Measurements from ENCODE around the gene MSL3B.
"Not testable (repeated sequence)": the region's sequence is repeated elsewhere in the genome, so short reads cannot be mapped to it uniquely, and the experiment has no call there.

The MSL3B gene

DNA sequence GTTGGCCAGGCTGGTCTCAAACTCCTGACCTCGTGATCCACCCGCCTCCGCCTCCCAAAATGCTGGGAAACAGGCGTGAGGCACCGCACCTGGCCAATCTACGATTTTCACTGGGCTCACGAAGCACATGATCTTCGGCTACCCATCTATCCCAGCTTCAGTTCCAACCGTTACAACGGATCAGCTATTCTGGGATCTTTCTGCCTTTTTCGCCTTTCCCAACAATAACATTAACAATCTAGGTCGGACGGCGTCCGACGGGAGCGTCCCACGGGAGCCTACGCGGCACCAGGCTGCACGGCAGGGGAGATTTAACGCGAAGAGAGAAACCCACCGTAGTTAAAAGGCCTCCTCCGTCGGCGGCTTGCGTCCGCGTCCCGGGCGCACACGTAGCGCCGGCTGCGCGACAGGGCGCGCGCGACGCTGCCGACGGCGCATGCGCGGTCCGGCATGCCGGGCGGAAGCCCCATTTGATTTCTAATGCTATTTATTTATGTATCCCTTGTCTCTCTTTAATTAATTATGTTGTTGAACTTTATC is at the start of gene MSL3B:
MSL3B (minus strand) TSS at position 394 of the 540 bp plus-strand sequence.
- DNase-seq, result peak; percentile 68

DNA sequence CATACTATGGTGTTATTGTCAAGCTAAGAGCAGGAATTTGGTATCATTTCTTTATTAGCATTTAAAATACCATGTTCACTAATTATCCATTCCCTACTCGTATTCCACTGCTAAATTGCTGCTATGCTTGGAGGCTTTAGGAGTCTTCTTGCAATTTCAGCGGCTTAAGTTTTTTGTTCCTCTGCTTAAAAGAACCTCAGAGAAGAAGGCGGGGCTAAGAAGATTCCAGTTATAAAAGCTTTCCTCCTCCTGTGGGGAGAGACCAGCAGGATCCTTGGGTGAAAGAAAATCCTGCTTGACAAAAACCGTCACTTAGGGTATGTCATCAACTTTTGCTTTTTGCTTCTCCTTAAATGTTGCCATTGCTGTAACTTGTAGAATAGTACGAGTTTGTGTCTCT is 48.9 kb upstream of the MSL3B start, which contains the start of gene TRPM8:
TRPM8 (plus strand) TSS at position 258 of the 400 bp plus-strand sequence. CDS start 9,165 bp downstream, outside the sequence.
- DNase-seq, result no peak

DNA sequence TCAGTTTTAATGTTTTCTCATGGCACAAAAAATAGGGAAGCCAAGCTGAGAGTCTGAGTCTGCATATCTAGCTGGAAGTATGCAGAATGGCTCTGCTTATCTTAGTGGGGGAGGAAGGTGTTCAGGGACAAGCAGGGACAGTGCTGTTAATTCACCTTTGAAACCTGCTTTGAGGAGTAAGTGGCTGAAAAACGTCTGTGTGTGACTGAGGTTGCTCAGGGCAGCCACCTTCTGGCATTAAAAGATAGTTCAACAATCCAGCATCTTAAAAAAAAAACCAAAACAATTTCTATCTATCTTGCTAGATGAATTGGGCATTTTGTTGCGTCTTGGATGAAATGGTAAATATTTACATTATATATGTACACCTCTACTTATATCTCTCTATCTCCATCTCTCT is 46.9 kb upstream of the MSL3B start:
- no peak for DNase-seq

DNA sequence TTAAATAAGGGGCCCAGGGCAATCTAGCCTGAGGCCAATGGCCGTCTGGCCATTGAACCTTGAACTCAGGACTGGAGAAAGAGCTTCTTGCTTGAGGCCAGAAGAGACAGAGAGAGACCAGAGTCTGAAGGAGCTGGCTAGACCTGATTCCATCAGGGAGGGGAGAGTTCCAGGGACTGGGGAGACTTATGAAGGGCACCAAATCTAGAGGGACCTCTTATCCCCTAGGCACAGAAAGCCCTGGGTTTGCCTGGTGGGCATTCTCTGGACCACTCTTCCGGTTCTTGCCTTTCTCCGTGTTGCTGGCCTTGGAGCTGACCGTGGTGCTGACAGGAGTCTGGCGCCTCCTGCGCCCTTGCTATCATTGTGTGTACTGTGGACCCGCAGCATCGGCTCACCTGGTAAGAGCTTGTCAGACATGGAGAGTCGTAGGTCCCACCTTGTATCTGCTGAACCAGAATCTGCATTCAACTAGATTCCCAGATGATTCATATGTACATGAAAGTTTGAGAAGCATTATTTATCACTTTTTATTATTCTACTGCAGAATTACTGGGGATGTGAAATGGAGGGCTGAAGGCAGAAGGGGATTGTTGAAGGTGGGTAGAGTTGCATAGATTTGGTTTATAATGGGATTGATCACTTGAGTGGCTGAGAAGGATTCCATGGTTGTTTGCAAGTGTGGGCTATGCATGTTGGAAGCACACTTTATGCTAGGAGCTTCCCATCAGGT is 44.7 kb upstream of the MSL3B start:
- peak; percentile 12 for DNase-seq

DNA sequence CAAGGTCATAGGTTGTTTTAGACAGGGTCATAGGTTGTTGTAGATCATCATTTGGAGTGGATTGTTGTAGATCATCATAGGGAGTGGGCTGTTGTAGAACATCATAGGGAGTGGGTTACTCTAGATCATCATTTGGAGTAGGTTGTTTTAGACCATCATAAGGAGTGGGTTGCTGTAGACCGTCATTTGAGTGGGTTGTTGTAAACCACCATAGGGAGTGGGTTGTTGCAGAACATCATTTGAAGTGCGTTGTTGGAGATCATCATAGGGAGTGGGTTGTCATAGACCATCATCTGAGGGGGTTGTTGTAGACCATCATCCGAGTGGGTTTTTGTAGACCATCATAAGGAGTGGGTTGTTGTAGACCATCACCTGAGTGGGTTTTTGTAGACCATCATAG is 39.4 kb upstream of the MSL3B start:
- no peak for DNase-seq

DNA sequence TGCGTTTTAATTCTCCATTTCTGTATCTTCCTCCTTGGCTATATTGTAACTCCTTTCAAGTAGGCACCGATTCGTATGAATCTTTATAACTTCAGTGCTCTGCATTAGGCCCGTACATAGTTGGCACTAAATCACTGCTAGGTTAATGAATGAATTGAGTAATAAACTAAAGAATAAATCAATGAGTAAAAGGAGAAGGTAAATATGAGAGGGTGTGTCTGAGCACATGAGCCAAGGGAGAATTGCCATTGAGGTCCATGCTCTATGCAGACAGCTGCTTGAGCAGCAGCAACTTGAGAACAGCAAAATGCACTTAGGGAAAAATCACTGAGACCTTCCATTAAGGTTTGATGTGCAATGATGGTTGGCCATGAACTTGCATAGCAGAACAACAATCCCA is 37.8 kb upstream of the MSL3B start:
- DNase-seq, result no peak

DNA sequence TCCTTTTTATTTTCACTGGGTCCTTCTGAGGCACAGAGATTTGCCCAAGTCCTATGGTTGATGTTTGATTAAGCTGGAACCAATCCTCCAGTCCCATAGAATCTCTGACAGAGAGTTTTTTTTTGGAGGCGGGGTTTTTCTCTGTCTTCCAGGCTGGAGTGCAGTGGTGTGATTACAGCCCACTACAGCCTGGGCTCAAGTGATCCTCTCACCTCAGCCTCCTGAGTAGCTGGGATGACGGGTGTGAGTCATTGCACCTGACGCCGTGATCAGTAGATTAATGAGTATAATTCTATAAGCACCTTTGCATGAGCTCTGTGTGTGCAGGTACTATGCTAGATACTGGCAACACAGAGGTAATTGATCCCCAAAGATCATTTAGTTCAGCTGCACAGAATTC is 33.7 kb upstream of the MSL3B start:
- no peak for DNase-seq

DNA sequence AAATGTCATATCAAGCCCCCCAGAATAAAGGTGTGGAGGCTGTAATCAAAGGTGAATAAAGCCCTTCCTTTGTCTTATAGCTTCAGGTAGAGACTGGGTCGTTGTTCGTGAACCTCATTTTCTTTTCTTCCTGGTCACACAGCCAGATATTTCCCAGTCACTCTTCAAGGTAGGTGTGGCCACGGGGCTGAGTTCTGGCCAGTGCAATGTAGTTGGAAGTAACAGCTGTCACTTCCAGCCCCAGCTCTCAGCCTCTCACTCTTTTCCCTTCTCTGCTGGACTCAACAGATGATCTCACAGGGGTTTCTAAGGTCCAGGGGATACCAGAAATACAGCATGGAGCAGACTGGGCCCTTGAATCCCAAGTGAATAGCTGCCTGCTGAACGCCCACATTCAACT is 33.2 kb upstream of the MSL3B start:
- DNase-seq, result no peak

DNA sequence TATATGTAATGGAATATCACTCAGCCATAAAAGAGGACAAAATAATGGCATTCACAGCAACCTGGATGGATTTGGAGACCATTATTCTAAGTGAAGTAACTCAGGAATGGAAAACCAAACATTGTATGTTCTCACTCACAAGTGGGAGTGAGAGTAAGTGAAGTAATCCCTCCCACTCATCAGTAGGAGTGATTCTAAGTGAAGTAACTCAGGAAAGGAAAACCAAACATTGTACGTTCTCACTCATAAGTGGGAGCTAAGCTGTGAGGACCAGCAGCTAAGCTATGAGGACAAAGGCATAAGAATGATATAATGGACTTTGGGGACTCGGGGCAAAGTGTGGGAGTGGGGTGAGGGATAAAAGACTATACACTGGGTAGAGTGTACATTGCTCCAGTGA is 28.1 kb upstream of the MSL3B start:
- DNase-seq, result not testable (repeated sequence)

DNA sequence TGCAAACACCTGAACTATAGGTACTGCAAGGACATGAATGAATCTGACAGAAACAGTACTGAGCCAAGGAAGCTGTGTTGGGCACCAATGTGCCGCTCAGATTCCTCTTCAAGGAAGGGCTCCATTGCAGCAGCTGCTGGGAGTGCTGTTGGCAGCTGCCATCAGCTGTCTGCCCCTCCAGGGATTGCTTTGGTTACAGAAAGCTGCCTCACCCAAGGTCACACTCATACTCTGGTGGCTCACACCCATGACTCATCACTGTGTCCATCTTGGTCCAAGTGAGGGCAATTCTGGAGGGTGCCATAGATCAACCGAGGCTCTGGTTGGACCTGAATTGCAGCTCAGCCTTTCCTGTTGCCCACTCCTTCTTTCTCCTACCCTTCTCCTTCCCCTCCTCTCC is 24.6 kb upstream of the MSL3B start:
- no peak for DNase-seq

DNA sequence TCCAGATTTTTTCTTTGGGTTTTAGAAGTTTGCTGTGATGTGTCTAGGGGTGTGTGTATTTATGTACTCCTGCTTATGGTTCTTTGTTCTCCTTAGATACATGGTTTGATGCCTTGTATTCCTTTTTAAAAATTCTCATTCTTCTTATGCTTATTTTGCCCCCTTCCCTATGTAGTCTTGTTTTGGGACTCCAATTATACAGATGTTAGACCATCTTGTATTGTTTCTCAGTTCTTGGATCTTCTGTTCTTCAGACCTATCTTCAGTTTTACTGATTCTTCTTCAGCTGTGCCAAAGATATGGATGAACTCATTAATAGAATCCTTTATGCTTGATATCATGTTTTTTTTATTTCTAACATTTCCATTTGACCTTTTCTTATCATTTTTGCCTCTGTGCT is 14.2 kb upstream of the MSL3B start:
- no peak for DNase-seq

DNA sequence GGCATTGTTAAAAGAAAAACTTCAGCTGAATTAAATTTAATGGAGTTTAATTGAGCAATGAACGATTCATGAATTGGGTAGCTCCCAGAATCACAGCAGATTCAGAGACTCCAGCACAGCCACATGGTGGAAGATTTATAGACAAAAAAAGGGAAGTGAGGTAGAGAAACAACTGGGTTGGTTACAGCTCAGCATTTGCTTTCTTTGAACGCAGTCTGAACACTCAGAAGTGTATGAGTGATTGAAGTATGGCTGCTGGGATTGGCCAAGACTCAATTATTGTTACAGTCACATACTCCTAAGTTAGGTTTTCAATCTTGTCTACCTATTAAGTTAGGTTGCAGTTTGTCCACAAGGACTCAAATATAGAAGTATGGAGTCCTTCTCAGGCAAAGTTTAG is 3.9 kb upstream of the MSL3B start:
- not testable (repeated sequence) for DNase-seq

DNA sequence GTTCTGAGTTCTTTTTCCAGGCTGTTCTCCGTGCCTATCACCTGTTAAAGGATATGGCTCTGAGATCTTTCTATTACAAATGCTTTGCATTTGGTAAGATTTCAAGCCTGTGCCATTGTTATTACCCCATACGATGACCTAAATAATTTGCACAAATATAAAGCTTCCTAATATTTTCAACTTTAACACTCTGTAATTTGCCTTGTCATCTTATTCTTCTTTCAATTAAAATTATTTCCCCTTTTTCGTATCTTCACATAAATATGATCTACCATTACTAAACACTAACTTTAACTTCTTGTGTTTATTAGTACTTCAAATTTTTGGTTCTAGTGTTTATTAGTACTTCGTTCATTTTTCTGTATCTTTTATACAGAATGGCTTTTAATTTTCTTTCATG is 3.2 kb upstream of the MSL3B start:
- no peak for DNase-seq

DNA sequence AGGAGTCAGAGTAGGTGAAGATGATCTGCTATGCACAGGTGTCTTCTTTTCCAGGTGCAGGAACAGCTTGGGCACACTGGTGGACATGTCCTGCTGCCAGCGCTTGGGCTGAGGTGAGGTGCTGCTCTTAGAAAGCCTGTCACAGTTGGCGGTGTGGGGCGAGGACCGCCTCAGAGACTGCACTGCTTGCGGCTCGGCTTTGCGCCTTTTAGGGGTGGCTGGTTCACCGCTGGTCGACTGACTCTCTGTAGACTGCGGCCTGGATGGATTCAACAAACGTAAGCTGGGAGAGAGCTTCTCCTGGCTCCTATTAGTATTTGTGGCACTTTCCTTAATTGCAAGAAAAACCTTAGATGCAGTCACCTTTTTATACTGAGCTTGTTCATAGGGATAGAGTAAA is 1.7 kb downstream of the MSL3B start:
- DNase-seq, result no peak

DNA sequence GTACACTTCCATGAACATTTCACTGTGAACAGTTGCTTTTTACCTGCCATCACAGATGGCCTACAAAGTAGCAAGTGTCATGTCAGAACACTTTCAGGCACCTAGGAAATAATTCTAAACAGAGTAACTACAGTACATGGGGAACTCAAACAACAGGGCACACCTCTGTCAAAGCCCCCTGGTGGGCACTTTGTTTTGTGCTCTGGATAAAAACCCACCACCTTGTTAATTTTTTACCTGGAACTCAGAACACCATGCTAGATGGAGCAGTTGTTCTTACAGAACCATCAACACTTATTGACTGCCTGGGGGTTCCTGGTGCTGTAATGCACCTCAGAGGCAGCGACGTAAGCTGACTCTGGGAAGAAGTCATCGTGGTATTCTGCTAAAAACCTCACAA is 2.3 kb downstream of the MSL3B start:
- DNase-seq, result no peak

DNA sequence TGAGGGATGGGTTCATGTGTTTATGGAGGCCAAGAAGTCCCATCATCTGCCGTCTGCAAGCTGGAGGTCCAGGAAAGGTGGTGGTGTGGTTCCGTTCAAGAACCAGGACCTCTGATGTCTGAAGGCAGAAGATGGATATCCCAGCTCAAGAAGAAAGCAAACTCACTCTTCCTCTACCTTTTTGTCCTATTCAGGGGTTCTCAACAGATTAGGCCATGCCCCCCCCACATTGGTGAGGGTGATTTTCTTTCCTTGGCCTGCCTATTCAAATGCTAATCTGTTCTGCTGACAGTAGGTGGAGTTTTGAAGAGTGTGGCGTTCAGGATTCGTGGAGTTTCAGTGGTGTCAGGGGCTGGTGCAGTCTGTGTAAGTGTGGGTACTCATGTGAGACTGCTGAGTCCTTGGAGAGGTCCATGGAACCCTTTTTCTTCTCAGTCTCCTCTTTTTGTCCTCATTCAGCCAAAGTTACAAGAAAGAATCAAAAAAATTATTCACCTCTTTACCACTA is 5.9 kb downstream of the MSL3B start:
- DNase-seq, result no peak

DNA sequence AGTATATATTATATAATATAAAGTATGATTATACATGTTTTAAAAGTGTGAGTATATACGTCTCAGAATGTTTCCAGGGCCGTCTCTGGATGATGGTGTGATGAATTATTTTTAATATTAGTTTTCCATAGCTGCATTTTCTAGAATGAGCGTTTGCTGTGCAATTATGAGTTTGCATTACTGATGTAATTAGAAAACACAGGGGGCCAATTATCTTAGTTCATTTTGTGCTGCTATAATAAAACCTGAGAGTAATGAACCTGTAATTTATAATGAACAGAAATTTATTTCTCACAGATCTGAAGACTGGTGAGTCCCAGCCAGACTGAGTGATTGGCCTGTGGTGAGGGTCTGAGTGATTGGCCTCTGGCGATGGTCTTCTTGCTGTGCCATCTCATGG is 9.9 kb downstream of the MSL3B start:
- DNase-seq, result no peak

DNA sequence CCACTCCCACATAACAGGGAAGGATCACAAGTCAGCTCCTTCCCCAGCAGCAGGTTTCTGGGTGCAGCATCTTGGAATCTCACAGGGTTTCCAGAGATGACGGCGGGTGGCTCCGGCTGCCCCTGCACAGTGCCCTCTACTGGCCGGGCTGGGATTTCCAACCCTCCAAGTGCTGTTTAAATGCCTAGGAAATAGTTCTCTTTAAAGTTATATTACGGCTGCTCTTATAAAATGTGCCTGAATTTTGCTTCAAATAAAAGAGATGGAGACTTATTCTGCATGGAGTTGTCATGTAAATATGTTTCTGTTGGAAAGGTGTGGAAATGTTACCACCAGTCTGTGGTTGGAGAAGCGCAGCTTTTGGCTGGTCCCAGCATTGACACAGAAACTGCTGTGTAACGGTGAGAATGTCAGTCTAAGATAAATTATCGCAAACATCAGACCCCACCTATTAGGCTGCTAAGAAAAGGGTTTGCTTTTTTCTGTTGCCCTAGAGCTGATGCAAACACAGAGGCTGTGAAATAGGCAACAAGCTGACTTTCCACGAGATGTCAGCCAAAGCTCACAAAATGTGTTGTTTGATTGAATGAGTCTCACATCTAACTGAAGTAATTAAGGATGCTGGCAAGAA is 10.6 kb downstream of the MSL3B start:
- peak; percentile 62 for DNase-seq

DNA sequence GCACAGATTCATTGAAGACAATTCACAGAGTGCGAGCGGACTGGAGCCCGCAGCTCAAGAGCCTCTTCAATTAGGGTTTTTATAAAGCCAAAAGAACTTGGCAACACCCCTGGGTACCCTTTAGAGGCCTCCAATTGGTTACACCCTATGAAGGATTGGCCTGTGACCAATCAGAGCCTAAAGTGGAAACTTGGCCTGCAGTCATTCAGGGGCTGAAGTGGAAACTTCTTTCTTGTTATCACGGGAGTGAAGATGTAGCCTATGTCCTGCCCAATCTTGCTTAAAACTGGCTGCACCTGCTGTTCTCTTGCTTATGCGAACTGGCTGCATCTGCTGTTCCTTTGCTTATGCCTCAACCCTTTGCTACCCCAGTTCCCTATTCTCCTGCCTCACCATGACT is 12.0 kb downstream of the MSL3B start:
- DNase-seq, result no peak

DNA sequence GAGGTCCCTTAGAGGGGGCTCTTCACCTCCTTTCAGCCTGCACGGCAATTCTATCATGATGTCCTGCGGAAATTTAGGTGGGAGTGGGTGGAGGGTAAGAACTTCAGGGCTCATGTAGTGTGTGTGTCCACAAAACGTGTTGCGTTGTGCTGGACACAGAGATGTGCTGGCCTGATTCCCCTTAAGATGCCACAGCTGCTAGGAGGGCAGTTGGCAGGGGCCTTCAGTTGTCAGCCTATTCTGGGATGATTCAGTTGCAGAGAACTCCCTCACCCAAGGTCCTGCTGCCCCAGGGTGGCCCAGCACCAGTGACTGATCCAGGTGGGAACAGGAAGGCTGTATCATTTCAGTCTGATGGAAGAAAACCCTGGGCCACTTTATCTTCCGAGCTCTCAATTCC is 12.8 kb downstream of the MSL3B start:
- no peak for DNase-seq

DNA sequence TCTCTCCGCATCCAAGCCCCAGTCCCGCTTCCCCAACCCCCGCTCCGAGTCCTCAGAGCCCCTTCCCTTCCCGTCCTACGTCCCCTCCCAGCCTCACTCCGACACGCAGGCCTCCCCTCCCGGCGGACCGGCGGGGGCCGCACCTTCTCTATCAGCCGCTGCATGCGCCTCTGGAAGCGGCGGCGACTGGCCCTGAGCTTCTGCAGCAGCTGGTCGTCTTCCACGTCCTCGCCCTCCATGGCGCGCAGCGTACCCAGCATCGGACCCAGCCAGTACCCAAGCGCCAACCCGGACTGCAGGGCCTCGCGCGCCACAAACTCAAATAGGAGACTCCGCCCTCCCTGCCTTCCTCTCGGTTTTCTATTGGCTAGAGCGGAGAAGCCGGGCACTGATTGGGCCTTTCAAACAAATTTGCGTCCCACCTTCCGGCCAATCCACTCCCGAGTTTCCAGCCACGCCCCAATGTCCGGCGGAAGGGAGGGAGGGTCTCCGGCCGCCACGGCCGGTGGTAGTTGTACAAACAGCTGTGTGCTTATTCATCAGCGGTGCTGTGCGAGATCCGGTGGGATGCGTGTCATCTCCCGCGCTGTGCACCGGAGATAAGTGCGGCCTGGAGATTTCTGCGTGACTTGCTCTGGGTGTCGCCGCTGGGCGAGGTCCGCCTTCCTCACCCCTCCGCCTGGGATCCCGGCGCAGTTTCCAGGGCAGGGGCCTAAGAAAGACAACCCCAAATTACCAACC is 13.8 kb downstream of the MSL3B start, which contains the start of gene HJURP:
HJURP (minus strand) TSS at position 295 of the 741 bp plus-strand sequence; CDS start at position 260, 35 bp downstream.
- peak; percentile 83 for DNase-seq

DNA sequence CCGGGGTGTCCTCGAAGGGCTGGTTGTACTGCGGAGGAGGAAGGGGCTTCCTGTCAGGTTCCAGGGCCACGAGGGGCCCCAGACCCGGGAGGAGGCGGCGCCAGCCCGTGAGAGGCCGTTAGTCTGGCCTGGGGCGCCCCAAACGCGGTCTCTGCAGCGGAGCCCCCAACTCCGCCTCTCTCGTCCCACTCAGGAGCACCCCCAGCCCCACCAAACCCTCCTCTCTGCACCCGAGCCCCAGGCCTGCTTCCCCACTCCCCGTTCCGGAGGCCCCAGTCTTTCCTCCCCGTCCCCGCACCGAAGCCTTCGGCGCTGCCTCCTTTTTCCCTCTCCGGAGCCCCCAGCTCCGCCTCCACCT is 14.3 kb downstream of the MSL3B start:
- peak; percentile 13 for DNase-seq

DNA sequence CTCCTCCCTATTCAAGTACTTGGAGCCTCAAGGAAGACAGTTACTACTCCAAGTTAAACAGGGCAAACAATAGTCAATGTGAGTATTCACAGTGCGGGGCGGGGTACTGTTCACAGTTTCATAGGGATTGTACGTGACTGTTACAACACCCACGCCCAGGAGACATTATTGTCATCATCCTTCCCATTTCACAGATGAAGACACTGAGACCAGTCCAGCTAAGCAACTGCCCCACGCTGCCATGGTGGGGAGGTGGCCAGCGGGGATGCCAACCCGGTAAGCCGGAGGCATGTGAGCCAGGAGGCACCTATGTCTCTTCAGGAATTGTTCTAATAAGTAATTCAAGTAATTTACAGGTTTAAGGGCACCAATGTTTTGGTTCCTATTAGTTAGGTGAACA is 14.8 kb downstream of the MSL3B start:
- no peak for DNase-seq

DNA sequence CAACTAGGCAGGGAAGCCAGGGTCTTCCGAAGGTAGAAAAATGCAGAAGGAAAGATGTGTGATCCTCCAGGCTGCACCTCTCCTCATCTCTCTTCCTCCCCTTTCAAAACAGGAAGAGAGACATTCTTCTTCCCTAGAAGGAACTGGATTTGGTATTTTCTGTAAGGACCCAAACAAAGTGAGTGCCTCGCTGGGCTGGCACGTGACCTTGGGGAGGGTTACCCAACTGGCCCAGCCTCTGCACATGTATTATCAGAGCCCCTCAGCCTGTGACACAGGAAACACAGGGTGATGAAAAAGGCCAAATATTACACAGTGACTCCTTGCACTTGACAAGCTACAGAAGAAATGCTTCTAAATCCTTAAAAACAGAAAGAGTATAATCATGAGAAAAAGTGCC is 16.1 kb downstream of the MSL3B start:
- no peak for DNase-seq
